ENCODE measurements around the gene DKK3.
A peak's percentile ranks its signal among the peaks of the same experiment; 100 is the strongest.

Gene DKK3

DNA sequence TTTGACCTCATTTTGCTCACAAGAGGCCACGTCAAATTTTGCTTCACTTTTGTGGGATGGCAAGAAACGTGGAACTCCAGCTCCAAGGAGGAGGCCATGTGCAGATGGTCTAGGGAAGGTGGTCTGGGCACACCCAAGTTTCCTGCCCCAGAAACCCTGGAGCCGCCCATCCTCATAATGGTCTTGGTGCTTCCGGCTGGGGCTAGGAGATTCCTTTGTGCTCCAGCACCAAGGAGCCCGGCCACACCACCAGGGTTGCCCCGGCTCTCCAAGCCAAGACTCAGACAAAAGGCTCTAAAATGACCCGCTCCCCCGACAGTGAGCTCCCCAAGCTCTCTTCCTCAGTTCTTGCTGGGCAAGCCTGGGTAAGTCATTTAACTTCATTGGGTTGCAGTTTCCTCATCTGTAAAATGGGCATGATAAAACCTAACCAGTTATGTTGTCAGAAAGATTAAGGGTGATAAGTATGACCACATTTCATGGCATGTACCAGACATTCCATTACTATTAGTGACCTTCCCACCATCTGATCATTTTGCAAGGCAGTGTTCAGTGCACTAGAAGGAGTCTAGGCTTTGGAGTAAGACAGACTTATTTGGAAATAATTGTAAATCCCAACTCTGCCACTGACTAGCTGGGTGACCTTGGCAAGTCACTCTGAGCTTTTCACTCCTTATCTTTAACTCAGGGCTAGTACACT is 23.3 kb downstream of the DKK3 start:
- Histone ChIP-seq H3K9me3 (ENCODE audit: low read length) (no peaks in the 10 kb centered on the region), H3K9ac (ENCODE audit: low read length) (no peak overlapping the region), H3K27ac (ENCODE audit: low read depth, low read length) (no peak overlapping the region), H3K36me3 (ENCODE audit: insufficient read depth, low read length) (no peaks in the 10 kb centered on the region), H3K4me1 (ENCODE audit: insufficient read depth, low read length) (peaks cover 11% of the 10 kb centered on the region), H3K4me3 (ENCODE audit: low read depth in 1 of 2, low read length in 2 of 2) (no peak overlapping the region), H3K27me3 (ENCODE audit: control insufficient read depth in 1 of 2, insufficient read depth in 2 of 2, low read length in 2 of 2) (no peaks in the 10 kb centered on the region)

GRCh38 chr11:11984563-11984962 is 23.9 kb downstream of the DKK3 start:
- Histone ChIP-seq H3K4me3 (ENCODE audit: low read depth in 1 of 2, low read length in 2 of 2) (no peak overlapping the region), H3K9me3 (ENCODE audit: low read length) (no peaks in the 10 kb centered on the region), H3K27ac (ENCODE audit: low read depth, low read length) (no peak overlapping the region), H3K36me3 (ENCODE audit: insufficient read depth, low read length) (no peaks in the 10 kb centered on the region), H3K9ac (ENCODE audit: low read length) (no peak overlapping the region), H3K4me1 (ENCODE audit: insufficient read depth, low read length) (peaks cover 7% of the 10 kb centered on the region), H3K27me3 (ENCODE audit: control insufficient read depth in 1 of 2, insufficient read depth in 2 of 2, low read length in 2 of 2) (no peaks in the 10 kb centered on the region)

- Histone ChIP-seq H3K27ac (ENCODE audit: low read depth, low read length) (no peak overlapping the region), H3K9ac (ENCODE audit: low read length) (no peak overlapping the region), H3K4me1 (ENCODE audit: insufficient read depth, low read length) (peaks cover 12% of the 10 kb centered on the region), H3K4me3 (ENCODE audit: low read depth in 1 of 2, low read length in 2 of 2) (no peak overlapping the region), H3K9me3 (ENCODE audit: low read length) (no peaks in the 10 kb centered on the region), H3K36me3 (ENCODE audit: insufficient read depth, low read length) (no peaks in the 10 kb centered on the region), H3K27me3 (ENCODE audit: control insufficient read depth in 1 of 2, insufficient read depth in 2 of 2, low read length in 2 of 2) (no peaks in the 10 kb centered on the region)
Measured at GRCh38 chr11:11983427-11983826, 25.0 kb downstream of the DKK3 start.

DNA sequence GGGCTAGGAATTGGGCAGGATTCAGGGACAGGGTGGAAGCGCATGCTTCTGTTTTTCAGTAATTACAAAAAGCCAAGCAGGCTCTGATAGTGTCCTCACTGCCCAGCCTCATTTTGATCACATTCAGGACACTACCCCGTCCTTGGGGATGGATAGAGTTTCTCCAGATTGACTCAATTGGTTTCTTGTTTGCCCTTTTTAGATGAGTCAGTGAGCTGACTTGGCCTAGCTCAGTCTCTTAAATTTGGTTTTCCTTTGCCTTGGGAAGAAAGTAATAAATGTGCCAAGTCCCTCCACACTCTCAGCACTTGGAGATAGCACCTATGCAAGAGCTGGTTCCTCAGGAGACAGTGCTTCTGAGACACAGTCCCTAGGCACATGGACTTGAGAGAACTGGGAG is 25.5 kb downstream of the DKK3 start:
- Histone ChIP-seq H3K9ac (ENCODE audit: low read length) (no peak overlapping the region), H3K27ac (ENCODE audit: low read depth, low read length) (no peak overlapping the region), H3K4me1 (ENCODE audit: insufficient read depth, low read length) (peaks cover 13% of the 10 kb centered on the region)

DNA sequence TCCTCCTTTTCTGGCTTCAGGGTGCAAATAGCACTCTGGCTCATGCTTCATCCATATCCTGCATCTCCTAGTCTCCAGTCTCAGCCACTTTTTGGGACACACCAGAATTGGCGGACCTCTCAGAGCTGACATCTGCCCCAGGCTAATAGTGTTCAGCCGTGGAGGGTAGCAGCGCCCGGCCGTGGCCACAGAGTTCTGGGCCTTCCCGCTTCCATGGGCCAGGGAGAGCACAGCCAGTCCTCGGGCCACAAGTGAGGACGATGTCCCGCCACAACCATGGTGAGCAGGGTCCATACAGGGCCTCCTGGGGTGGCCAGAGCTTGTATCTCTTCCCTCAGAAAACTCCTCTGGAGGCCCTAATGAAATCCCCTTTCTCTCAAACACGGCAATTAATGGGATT is 26.0 kb downstream of the DKK3 start:
- no peak overlapping the region for H3K9ac ChIP-seq (ENCODE audit: low read length)
- H3K27ac ChIP-seq (ENCODE audit: low read depth, low read length): no peak overlapping the region
- no peak overlapping the region for H3K4me3 ChIP-seq (ENCODE audit: low read depth in 1 of 2, low read length in 2 of 2)
- H3K4me1 ChIP-seq (ENCODE audit: insufficient read depth, low read length): peaks cover 14% of the 10 kb centered on the region
- no peaks in the 10 kb centered on the region for H3K9me3 ChIP-seq (ENCODE audit: low read length)
- no peaks in the 10 kb centered on the region for H3K36me3 ChIP-seq (ENCODE audit: insufficient read depth, low read length)
- H3K27me3 ChIP-seq (ENCODE audit: control insufficient read depth in 1 of 2, insufficient read depth in 2 of 2, low read length in 2 of 2): no peaks in the 10 kb centered on the region

More for the DNA sequence above, 25.5 kb downstream of the DKK3 start:
- Histone ChIP-seq H3K36me3 (ENCODE audit: insufficient read depth, low read length) (no peaks in the 10 kb centered on the region), H3K27me3 (ENCODE audit: control insufficient read depth in 1 of 2, insufficient read depth in 2 of 2, low read length in 2 of 2) (no peaks in the 10 kb centered on the region), H3K4me3 (ENCODE audit: low read depth in 1 of 2, low read length in 2 of 2) (no peak overlapping the region), H3K9me3 (ENCODE audit: low read length) (no peaks in the 10 kb centered on the region)

DNA sequence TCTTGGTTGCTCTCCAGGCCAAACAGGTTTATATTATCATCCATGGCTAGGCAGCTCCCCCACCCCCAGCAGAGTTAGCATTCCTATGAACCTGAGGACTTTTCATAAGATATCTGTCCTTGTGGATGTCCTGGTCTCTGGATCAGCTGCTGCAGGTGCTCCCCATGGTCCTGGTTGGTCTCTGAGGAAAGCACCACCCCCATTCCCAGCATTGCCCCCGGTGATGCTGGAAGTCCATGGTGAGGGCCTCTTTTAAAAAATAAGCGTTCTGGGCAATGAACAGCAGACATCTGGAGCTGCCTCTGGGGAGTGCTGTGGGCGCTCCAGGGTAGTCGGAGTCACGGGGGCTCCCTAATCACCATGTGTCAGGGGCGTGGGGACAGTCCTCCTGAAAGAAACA is 26.6 kb downstream of the DKK3 start:
- Histone ChIP-seq H3K9me3 (ENCODE audit: low read length) (no peaks in the 10 kb centered on the region), H3K9ac (ENCODE audit: low read length) (no peak overlapping the region), H3K4me3 (ENCODE audit: low read depth in 1 of 2, low read length in 2 of 2) (no peak overlapping the region), H3K36me3 (ENCODE audit: insufficient read depth, low read length) (no peaks in the 10 kb centered on the region), H3K27me3 (ENCODE audit: control insufficient read depth in 1 of 2, insufficient read depth in 2 of 2, low read length in 2 of 2) (no peaks in the 10 kb centered on the region), H3K4me1 (ENCODE audit: insufficient read depth, low read length) (peaks cover 21% of the 10 kb centered on the region), H3K27ac (ENCODE audit: low read depth, low read length) (no peak overlapping the region)

DNA sequence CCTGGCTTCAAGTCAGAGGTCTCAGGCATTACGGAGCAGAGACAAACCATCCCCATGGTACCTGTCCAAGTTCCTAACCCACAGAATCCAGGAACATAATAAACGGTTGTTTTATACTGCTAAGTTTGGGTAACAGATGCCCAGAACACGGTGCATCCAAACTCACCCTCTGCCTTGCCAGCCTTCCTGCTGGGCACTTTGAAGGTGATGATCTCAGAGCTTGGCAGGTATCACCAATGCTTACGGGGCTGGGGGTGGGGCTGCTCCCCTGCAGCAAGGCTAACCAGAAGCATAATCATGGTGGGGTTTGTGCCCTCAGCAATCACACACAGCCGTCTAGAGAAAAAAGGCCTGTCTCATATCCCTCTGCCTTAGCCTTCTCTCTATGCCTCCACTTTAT is 27.1 kb downstream of the DKK3 start:
- no peak overlapping the region for H3K27ac ChIP-seq (ENCODE audit: low read depth, low read length)
- H3K9me3 ChIP-seq (ENCODE audit: low read length): no peaks in the 10 kb centered on the region
- no peak overlapping the region for H3K9ac ChIP-seq (ENCODE audit: low read length)
- H3K4me1 ChIP-seq (ENCODE audit: insufficient read depth, low read length): peaks cover 25% of the 10 kb centered on the region
- H3K36me3 ChIP-seq (ENCODE audit: insufficient read depth, low read length): no peaks in the 10 kb centered on the region
- H3K27me3 ChIP-seq (ENCODE audit: control insufficient read depth in 1 of 2, insufficient read depth in 2 of 2, low read length in 2 of 2): no peaks in the 10 kb centered on the region
- no peak overlapping the region for H3K4me3 ChIP-seq (ENCODE audit: low read depth in 1 of 2, low read length in 2 of 2)

DNA sequence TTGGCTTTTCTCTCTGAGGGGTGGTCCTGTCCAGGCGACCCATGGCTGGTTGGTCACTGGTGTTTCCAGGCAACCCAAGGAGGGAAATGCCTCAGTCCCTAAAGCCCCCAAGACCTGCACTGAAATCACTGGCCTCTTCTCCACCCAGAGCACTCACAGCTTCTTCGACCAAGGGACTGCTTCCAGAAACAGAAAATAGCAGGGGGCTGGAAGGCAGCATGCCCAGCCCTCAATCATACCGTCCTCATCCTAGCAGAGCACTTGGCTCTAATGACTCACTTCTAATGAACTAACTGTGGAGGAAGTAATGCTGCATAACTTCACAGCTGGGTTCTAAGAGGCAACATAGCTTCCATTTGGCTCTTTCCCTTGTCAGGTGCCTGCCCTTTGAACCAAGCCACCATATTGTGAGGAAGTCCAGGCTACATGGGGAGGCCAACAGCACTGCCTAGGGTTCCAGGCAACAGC is 27.6 kb downstream of the DKK3 start:
- peaks cover 30% of the 10 kb centered on the region for H3K4me1 ChIP-seq (ENCODE audit: insufficient read depth, low read length)

GRCh38 chr11:11980200-11980599 is 28.2 kb downstream of the DKK3 start:
- H3K9me3 ChIP-seq (ENCODE audit: low read length): no peaks in the 10 kb centered on the region
- no peak overlapping the region for H3K4me3 ChIP-seq (ENCODE audit: low read depth in 1 of 2, low read length in 2 of 2)
- H3K9ac ChIP-seq (ENCODE audit: low read length): no peak overlapping the region
- H3K27ac ChIP-seq (ENCODE audit: low read depth, low read length): no peak overlapping the region
- no peaks in the 10 kb centered on the region for H3K36me3 ChIP-seq (ENCODE audit: insufficient read depth, low read length)
- H3K4me1 ChIP-seq (ENCODE audit: insufficient read depth, low read length): peaks cover 37% of the 10 kb centered on the region
- no peaks in the 10 kb centered on the region for H3K27me3 ChIP-seq (ENCODE audit: control insufficient read depth in 1 of 2, insufficient read depth in 2 of 2, low read length in 2 of 2)

More for the DNA sequence above, 27.6 kb downstream of the DKK3 start:
- no peaks in the 10 kb centered on the region for H3K36me3 ChIP-seq (ENCODE audit: insufficient read depth, low read length)
- no peak overlapping the region for H3K4me3 ChIP-seq (ENCODE audit: low read depth in 1 of 2, low read length in 2 of 2)
- H3K9ac ChIP-seq (ENCODE audit: low read length): no peak overlapping the region
- H3K9me3 ChIP-seq (ENCODE audit: low read length): no peaks in the 10 kb centered on the region
- no peak overlapping the region for H3K27ac ChIP-seq (ENCODE audit: low read depth, low read length)
- no peaks in the 10 kb centered on the region for H3K27me3 ChIP-seq (ENCODE audit: control insufficient read depth in 1 of 2, insufficient read depth in 2 of 2, low read length in 2 of 2)

DNA sequence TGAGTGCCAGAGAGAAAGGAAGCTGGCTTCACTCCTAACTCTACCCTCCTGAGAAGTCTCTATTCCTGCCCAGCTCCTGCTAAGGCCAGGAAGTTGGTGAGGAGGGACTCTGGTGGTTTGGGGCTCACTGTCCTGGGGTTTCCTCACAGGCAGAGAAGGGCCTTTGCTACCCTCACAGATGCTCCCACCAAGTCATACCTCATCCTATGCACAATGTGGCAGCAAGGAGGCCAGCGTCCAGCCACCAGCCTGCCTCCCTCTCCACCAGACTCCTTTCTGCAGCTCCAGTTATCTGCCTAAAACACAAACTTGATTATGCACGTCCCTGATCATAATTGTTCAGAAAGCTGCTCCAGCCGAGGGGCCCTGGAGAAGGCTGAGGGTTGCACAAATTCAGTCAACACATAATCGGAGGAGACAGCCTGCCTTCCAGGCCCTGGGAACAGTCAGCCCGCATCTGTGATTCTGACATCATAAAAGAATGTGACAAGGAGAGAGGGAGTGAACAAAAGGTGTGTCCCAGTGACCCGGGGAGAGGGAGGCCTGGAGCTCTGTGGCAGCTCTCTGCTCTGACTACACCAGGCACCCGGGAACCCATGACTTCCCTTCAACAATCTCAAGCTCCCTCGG is 28.8 kb downstream of the DKK3 start:
- no peaks in the 10 kb centered on the region for H3K27me3 ChIP-seq (ENCODE audit: control insufficient read depth in 1 of 2, insufficient read depth in 2 of 2, low read length in 2 of 2)
- H3K4me3 ChIP-seq (ENCODE audit: low read depth in 1 of 2, low read length in 2 of 2): no peak overlapping the region
- H3K9me3 ChIP-seq (ENCODE audit: low read length): no peaks in the 10 kb centered on the region
- no peak overlapping the region for H3K9ac ChIP-seq (ENCODE audit: low read length)
- no peaks in the 10 kb centered on the region for H3K36me3 ChIP-seq (ENCODE audit: insufficient read depth, low read length)
- no peak overlapping the region for H3K27ac ChIP-seq (ENCODE audit: low read depth, low read length)
- H3K4me1 ChIP-seq (ENCODE audit: insufficient read depth, low read length): peaks cover 40% of the 10 kb centered on the region

DNA sequence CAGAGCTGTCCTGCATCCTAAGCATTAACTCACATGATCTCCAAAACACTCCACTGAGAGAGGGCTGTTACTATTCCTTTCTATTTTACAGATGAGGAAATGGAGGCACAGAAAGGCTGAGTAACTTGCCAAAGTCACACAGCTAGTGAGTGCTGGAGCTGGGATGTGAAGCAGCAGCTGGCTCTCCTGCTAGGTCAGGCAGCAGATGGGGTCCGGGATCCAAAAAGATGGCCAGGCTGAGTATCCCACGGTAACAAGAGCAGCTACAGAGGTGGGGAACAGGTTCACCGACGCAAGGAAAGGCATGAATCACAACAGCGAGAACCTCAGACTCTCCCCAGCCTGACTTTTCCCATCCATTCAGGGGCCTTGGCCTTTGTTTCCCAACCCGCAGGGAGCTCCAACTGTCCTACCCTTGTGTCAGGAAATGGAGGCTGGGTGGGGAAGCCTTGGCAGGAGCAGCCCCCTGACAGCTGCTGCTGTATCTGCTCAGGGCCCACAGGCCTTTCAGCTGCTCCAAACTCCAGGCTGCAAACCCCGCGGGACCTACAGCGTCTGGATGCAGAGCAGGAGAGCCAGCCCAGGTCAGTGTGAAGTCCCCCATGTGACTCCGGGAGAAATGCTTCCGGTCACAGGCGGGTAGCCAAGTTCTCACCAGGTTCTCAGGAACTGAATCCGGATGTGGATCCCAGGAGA is 29.5 kb downstream of the DKK3 start:
- no peak overlapping the region for H3K4me3 ChIP-seq (ENCODE audit: low read depth in 1 of 2, low read length in 2 of 2)
- no peaks in the 10 kb centered on the region for H3K36me3 ChIP-seq (ENCODE audit: insufficient read depth, low read length)
- no peak overlapping the region for H3K9ac ChIP-seq (ENCODE audit: low read length)
- peaks cover 44% of the 10 kb centered on the region for H3K4me1 ChIP-seq (ENCODE audit: insufficient read depth, low read length)
- no peaks in the 10 kb centered on the region for H3K27me3 ChIP-seq (ENCODE audit: control insufficient read depth in 1 of 2, insufficient read depth in 2 of 2, low read length in 2 of 2)
- H3K27ac ChIP-seq (ENCODE audit: low read depth, low read length): peak overlapping the region; percentile 22
- no peaks in the 10 kb centered on the region for H3K9me3 ChIP-seq (ENCODE audit: low read length)

Measured in muscle layer of colon (tissue), 2 donors.